GM23338 (cell line): ENCODE data around the gene NFKB1. TPM values are rescaled to one million over a fixed set of nuclear protein-coding genes. Genes with fewer than 3 reads are reported as not detected.

Experiments used
- ATAC-seq: fragments of 200-7000 bp; cut with Tn5 transposase; 3 replicates; pipeline ENCODE4 v1.9.1; 2020
- DNase-seq: peaks from one replicate; pipeline ENCODE4 v3.0.0-alpha.2; 2015; ENCODE audit warnings: low spot score
- H2AFZ ChIP-seq: fragments of 200-600 bp; sonication (generic); 2 replicates; pipeline ENCODE4 v1.8.0; 2016; ENCODE audit warnings: antibody characterized with exemption, mild to moderate bottlenecking, moderate library complexity
- H3F3A ChIP-seq: fragments of 200-600 bp; sonication (generic); replicated peaks from 2 replicates; pipeline ENCODE4 v1.8.0; 2017; ENCODE audit warnings: antibody characterized with exemption, mixed run types, low read depth
- H3K27ac ChIP-seq: fragments of 200-600 bp; sonication (generic); 2 replicates; pipeline ENCODE4 v1.6.1; 2016; ENCODE audit warnings: low read depth
- H3K27me3 ChIP-seq: fragments of 200-600 bp; sonication (generic); 2 replicates; pipeline ENCODE4 v1.8.0; 2016; ENCODE audit warnings: mild to moderate bottlenecking, mixed run types, moderate library complexity; ENCODE audit not compliant: insufficient read depth
- H3K36me3 ChIP-seq: fragments of 200-600 bp; sonication (generic); 2 replicates; pipeline ENCODE4 v1.8.0; 2016; ENCODE audit warnings: mild to moderate bottlenecking; ENCODE audit not compliant: insufficient read depth
- H3K4me1 ChIP-seq: fragments of 200-600 bp; sonication (generic); 2 replicates; pipeline ENCODE4 v1.8.0; 2016; ENCODE audit warnings: mild to moderate bottlenecking, moderate library complexity; ENCODE audit not compliant: insufficient read depth
- H3K4me2 ChIP-seq: fragments of 200-600 bp; sonication (generic); 2 replicates; pipeline ENCODE4 v1.7.1; 2017; ENCODE audit warnings: mixed run types
- H3K4me3 ChIP-seq: fragments of 200-600 bp; sonication (generic); 2 replicates; pipeline ENCODE4 v1.6.1; 2016; ENCODE audit warnings: mixed run types
- H3K79me2 ChIP-seq: fragments of 200-600 bp; sonication (generic); replicated peaks from 2 replicates; pipeline ENCODE4 v1.8.0; 2017; ENCODE audit warnings: mild to moderate bottlenecking; ENCODE audit not compliant: insufficient read depth
- H3K9me2 ChIP-seq: fragments of 200-600 bp; sonication (generic); 2 replicates; pipeline ENCODE4 v1.8.0; 2017; ENCODE audit not compliant: insufficient read depth
- H4K20me1 ChIP-seq: fragments of 200-600 bp; sonication (generic); replicated peaks from 2 replicates; pipeline ENCODE4 v1.8.0; 2017; ENCODE audit warnings: mild to moderate bottlenecking; ENCODE audit not compliant: insufficient read depth
- H3K27ac Mint-ChIP-seq: 2 replicates; pipeline ENCODE4 v1.8.0; 2020; ENCODE audit warnings: inconsistent platforms, mild to moderate bottlenecking, moderate library complexity, mixed read lengths
- H3K27me3 Mint-ChIP-seq: 3 replicates; pipeline ENCODE4 v1.8.0; 2022; ENCODE audit warnings: low read depth, mild to moderate bottlenecking, moderate library complexity, mixed read lengths, inconsistent platforms; ENCODE audit not compliant: insufficient read depth, poor library complexity
- H3K36me3 Mint-ChIP-seq: 3 replicates; pipeline ENCODE4 v1.8.0; 2021; ENCODE audit warnings: low read depth, mild to moderate bottlenecking, inconsistent platforms, moderate library complexity, mixed read lengths
- H3K4me1 Mint-ChIP-seq: 3 replicates; pipeline ENCODE4 v1.8.0; 2020; ENCODE audit warnings: mild to moderate bottlenecking, inconsistent platforms, mixed read lengths
- H3K4me3 Mint-ChIP-seq: 3 replicates; pipeline ENCODE4 v1.8.0; 2021; ENCODE audit warnings: moderate library complexity, mild to moderate bottlenecking, inconsistent platforms, mixed read lengths
- H3K9me3 Mint-ChIP-seq: 3 replicates; pipeline ENCODE4 v1.8.0; 2020; ENCODE audit warnings: moderate library complexity, mild to moderate bottlenecking, inconsistent platforms, mixed read lengths
- CREB1 ChIP-seq: fragments of 250-450 bp; sonication (Bioruptor Pico); IDR thresholded peaks from 2 replicates; pipeline ENCODE4 v1.5.0; 2020; ENCODE audit warnings: low read depth, mild to moderate bottlenecking, moderate library complexity
- CTCF ChIP-seq, 2 experiments: fragments of 200-600 bp in 1 of 2; sonication (generic) in 1 of 2; conservative IDR thresholded peaks; 2 replicates each; pipeline versions ENCODE4 v1.5.1 to v1.6.1; 2016 to 2017; ENCODE audit warnings: antibody characterized with exemption in 2 of 2, low read depth in 2 of 2, mild to moderate bottlenecking in 2 of 2, moderate library complexity in 1 of 2
- EZH2 ChIP-seq: fragments of 200-600 bp; sonication (generic); IDR thresholded peaks from one replicate; pipeline ENCODE4 v1.8.0; 2017; ENCODE audit warnings: antibody characterized with exemption, mild to moderate bottlenecking, low read depth; ENCODE audit not compliant: unreplicated experiment
- EZH2phosphoT487 ChIP-seq: fragments of 200-600 bp; sonication (generic); IDR thresholded peaks from one replicate; pipeline ENCODE4 v1.8.1; 2018; ENCODE audit warnings: antibody characterized with exemption; ENCODE audit not compliant: unreplicated experiment
- JUNB ChIP-seq: IDR thresholded peaks from one replicate; pipeline ENCODE4 v1.6.1; 2016; ENCODE audit warnings: antibody characterized with exemption; ENCODE audit not compliant: unreplicated experiment
- NANOG ChIP-seq: IDR thresholded peaks from 2 replicates; pipeline ENCODE4 v1.6.1; 2016; ENCODE audit warnings: antibody characterized with exemption, borderline replicate concordance
- POLR2AphosphoS5 ChIP-seq: IDR thresholded peaks from 2 replicates; pipeline ENCODE4 v1.6.1; 2016; ENCODE audit warnings: antibody characterized with exemption, low read depth
- STAT1 ChIP-seq: IDR thresholded peaks from one replicate; pipeline ENCODE4 v1.6.1; 2016; ENCODE audit warnings: antibody characterized with exemption; ENCODE audit not compliant: unreplicated experiment
- ZNF331 ChIP-seq: fragments of 250-450 bp; sonication (Bioruptor Pico); IDR thresholded peaks from 2 replicates; pipeline ENCODE4 v1.5.0; 2020; ENCODE audit warnings: low read depth, mild to moderate bottlenecking, moderate library complexity
- polyA plus RNA-seq: library from polyadenylated mRNA; unstranded; fragments of >200 nt; fragmentation: Nextera tagmentation; extraction: Ambion mirVana; gene quantifications from 2 replicates; pipeline ENCODE4 v1.2.1, GENCODE V29; 2016
- total RNA-seq: library from RNA; depleted of rRNA; stranded (reverse); fragments of >200 nt; shearing (Covaris generic); gene quantifications from 2 replicates; pipeline ENCODE4 v1.2.3, GENCODE V29; 2014
- TF ChIP-seq, protein P1 (sequence below): IDR thresholded peaks from 2 replicates; pipeline ENCODE4 v1.6.1; 2016; ENCODE audit warnings: antibody characterized with exemption

NFKB1 gene
- total and polyA plus RNA-seq, 2 experiments from 2014 or later, result 0.82 to 4.6 TPM

DNA sequence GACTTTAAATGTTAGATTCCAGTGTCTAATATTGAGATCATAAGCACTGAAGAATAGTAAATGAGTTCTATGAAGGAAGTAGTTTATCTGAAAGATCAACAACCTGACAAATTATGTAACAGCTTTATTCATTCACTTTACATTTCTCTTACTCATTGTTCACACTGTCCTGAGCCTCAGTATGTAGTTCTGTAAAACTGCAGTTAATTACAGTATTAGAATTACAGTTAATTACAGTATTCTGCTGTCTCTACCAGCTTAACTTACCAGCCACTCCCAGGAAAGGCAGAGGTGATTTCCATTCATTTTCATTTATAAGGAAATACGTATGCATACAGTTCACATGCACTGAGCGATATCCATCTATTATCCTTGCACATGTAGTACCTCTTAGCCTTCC lies 32.7 kb downstream of the NFKB1 start:
- Histone ChIP-seq H4K20me1 (no peaks in the 10 kb centered on the region), H3K4me1 (no peaks in the 10 kb centered on the region; the same call in 1 of the 2 replicates), H3K27ac (no peak overlapping the region), H3K27me3 (no peaks in the 10 kb centered on the region), H3K36me3 (no peaks in the 10 kb centered on the region), H3K79me2 (no peaks in the 10 kb centered on the region), H2AFZ (no peak overlapping the region), H3K9me2 (no peaks in the 10 kb centered on the region), H3K4me2 (no peak overlapping the region), H3K4me3 (no peak overlapping the region), H3F3A (no peaks in the 10 kb centered on the region)
- no peak for DNase-seq
- Mint-ChIP-seq H3K27ac (no peak overlapping the region), H3K9me3 (no peaks in the 10 kb centered on the region), H3K4me1 (peaks cover under 1% of the 10 kb centered on the region), H3K27me3 (no peaks in the 10 kb centered on the region), H3K36me3 (no peaks in the 10 kb centered on the region), H3K4me3 (no peak overlapping the region)
- no peak for ATAC-seq
- no peak for TF ChIP-seq NANOG
- TF ChIP-seq, protein P1, sequence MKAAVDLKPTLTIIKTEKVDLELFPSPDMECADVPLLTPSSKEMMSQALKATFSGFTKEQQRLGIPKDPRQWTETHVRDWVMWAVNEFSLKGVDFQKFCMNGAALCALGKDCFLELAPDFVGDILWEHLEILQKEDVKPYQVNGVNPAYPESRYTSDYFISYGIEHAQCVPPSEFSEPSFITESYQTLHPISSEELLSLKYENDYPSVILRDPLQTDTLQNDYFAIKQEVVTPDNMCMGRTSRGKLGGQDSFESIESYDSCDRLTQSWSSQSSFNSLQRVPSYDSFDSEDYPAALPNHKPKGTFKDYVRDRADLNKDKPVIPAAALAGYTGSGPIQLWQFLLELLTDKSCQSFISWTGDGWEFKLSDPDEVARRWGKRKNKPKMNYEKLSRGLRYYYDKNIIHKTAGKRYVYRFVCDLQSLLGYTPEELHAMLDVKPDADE, result no peak
- no peak for TF ChIP-seq ZNF331 (CRISPR knock-in tag)

DNA sequence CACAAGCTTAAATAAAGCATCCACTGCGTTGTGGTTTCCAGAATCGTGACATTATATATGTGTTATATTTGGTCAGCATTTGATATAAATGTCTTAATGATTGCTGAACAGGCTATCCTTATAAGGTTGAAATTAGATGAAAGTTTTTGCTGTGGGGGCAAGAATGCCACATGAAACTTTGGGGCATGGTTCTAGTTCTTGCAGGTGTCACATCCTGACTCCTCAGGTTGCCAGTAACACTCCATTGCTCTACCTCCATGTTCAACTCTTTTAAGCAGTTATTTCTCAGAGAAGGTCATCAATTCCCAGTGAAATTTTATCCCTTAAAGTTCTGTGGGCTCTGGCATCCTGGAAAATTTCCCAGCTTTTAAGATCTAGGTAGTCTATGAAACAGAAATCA lies 33.7 kb downstream of the NFKB1 start:
- no peak overlapping the region for H3K27ac Mint-ChIP-seq
- no peak overlapping the region for H3K4me2 ChIP-seq
- no peak overlapping the region for H3K4me3 Mint-ChIP-seq
- no peaks in the 10 kb centered on the region; the same call in 2 of the 3 replicates for H3K4me1 Mint-ChIP-seq
- no peak overlapping the region for H2AFZ ChIP-seq
- H3F3A ChIP-seq, result no peaks in the 10 kb centered on the region
- H3K9me3 Mint-ChIP-seq, result no peaks in the 10 kb centered on the region
- ATAC-seq, result no peak
- H3K27me3 ChIP-seq, result no peaks in the 10 kb centered on the region
- TF ChIP-seq STAT1, result no peak
- TF ChIP-seq CREB1, result no peak
- TF ChIP-seq CTCF (conservative IDR thresholded peaks at IDR 0.05; ENCODE audit: low read depth in 2 of 2), result no peak
- TF ChIP-seq EZH2, result no peak
- no peak for TF ChIP-seq POLR2AphosphoS5
- no peak for TF ChIP-seq ZNF331 (CRISPR knock-in tag)
- TF ChIP-seq NANOG, result no peak
- TF ChIP-seq JUNB, result no peak
- no peak for TF ChIP-seq EZH2phosphoT487
- H3K36me3 Mint-ChIP-seq, result no peaks in the 10 kb centered on the region
- H3K27ac ChIP-seq, result no peak overlapping the region
- H3K9me2 ChIP-seq, result no peaks in the 10 kb centered on the region
- H4K20me1 ChIP-seq, result no peaks in the 10 kb centered on the region
- H3K4me3 ChIP-seq, result no peak overlapping the region
- no peaks in the 10 kb centered on the region for H3K79me2 ChIP-seq
- no peak for DNase-seq
- H3K27me3 Mint-ChIP-seq, result no peaks in the 10 kb centered on the region
- H3K36me3 ChIP-seq, result no peaks in the 10 kb centered on the region
- H3K4me1 ChIP-seq, result no peaks in the 10 kb centered on the region
